HFF-Myc (cell line): ENCODE measurements around the gene PRMT5.
A peak's percentile ranks its signal among the peaks of the same experiment; 100 is the strongest.
"Not testable (repeated sequence)": the region's sequence is repeated elsewhere in the genome, so short reads cannot be mapped to it uniquely, and the experiment has no call there.

ENCODE experiments used
- DNase-seq: peaks from one replicate; pipeline ENCODE4 v3.0.0-alpha.2; 2011; ENCODE audit warnings: low read depth; ENCODE audit errors: extremely low read depth
- H3K4me3 ChIP-seq: replicated peaks from 2 replicates; pipeline ENCODE4 v1.5.1; 2011; ENCODE audit warnings: low read depth, mild to moderate bottlenecking, control low read depth, low read length
- CTCF ChIP-seq: IDR thresholded peaks from 2 replicates; pipeline ENCODE4 v1.5.1; 2012; ENCODE audit warnings: mild to moderate bottlenecking, low read depth, low read length, control low read depth; ENCODE audit errors: missing control alignments

The PRMT5 gene

GRCh38 chr14:22920697-22921096, 8.5 kb downstream of the PRMT5 start:
- TF ChIP-seq CTCF: no peak
- DNase-seq: no peak

GRCh38 chr14:22919601-22919921, 9.6 kb downstream of the PRMT5 start:
- peak overlapping the region; percentile 29; the same call in 1 of the 2 replicates for H3K4me3 ChIP-seq
- no peak for DNase-seq
- TF ChIP-seq CTCF: no peak

More at GRCh38 chr14:22920697-22921096, 8.5 kb downstream of the PRMT5 start:
- H3K4me3 ChIP-seq: no peak overlapping the region

DNA sequence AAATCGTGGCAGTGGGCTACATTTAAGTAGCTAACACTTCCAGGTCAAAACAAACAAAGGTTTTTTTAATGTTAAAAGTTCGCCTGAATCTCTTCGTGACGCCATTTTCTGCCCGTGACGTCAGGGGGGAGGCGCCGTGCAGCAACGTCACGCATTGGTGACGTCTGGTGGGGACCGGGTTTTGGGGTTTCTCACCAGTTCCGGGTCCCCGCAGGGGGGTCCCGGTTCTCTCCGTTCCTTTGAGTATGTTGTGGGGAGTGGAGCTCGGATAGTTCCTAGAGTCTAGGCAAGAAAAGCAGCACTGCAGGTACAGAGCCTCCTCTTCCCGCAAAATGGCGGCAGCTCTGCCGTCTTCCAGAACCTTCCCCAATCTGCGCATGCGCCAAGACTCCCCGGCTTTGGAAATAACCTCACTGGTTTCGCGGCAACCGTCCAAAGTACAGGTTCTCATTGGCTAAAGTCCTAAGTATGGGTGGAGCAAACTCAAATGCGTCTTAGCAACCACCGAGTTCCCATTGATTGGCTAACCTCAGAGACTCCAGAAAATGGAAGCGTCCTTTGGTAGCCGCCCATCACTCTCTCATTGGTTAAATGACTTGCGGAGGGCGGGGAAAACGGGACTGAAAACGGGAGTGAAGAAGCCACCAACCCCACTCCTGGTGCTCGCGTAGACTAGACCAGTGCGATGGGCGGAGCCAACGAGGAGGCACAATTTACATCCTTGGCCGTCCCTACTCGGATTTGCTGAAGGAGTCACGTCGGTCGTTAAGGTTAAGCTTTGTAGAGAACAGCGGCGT, 10.2 kb downstream of the PRMT5 start, which contains the start of gene RBM23:
RBM23 (minus strand) TSS at position 346 of the 797 bp plus-strand sequence.
- peak; percentile 100 for DNase-seq
- no peak for TF ChIP-seq CTCF
- H3K4me3 ChIP-seq: peak within 1 kb of the TSS; percentile 71

GRCh38 chr14:22915886-22916521, 13.2 kb downstream of the PRMT5 start:
- TF ChIP-seq CTCF: no peak
- DNase-seq: no peak
- no peak overlapping the region for H3K4me3 ChIP-seq

GRCh38 chr14:22914836-22915235, 14.3 kb downstream of the PRMT5 start:
- not testable (repeated sequence) for H3K4me3 ChIP-seq

GRCh38 chr14:22910916-22911315, 18.3 kb downstream of the PRMT5 start:
- H3K4me3 ChIP-seq: no peak overlapping the region
- no peak for TF ChIP-seq CTCF

More at GRCh38 chr14:22914836-22915235, 14.3 kb downstream of the PRMT5 start:
- DNase-seq: not testable (repeated sequence)

DNA sequence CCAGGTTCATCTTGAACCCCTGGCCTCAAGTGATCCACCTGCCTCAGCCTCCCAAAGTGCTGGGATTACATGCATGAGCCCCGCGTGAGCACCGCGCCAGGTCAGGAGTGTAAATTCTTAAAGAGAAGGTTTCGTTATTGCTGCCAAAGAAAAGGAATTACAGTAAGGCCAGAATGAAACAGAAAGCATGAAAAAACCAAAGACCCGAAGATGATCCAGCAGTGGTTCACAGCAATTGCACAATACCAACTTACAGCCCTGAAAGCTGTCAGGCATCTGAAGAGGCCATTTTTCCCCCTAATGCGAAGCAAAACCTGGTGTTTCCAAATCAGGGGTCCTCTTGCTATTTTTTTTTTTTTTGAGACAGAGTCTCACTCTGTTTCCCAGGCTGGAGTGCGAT, 20.6 kb downstream of the PRMT5 start:
- H3K4me3 ChIP-seq: no peak overlapping the region
- no peak for DNase-seq
- no peak for TF ChIP-seq CTCF

More at GRCh38 chr14:22910916-22911315, 18.3 kb downstream of the PRMT5 start:
- DNase-seq: no peak
